ENCODE data around the gene TOE1.

TOE1 gene

GRCh38 chr1:45386219-45386618 is 46.2 kb downstream of the TOE1 start:
- TF ChIP-seq, protein P1, sequence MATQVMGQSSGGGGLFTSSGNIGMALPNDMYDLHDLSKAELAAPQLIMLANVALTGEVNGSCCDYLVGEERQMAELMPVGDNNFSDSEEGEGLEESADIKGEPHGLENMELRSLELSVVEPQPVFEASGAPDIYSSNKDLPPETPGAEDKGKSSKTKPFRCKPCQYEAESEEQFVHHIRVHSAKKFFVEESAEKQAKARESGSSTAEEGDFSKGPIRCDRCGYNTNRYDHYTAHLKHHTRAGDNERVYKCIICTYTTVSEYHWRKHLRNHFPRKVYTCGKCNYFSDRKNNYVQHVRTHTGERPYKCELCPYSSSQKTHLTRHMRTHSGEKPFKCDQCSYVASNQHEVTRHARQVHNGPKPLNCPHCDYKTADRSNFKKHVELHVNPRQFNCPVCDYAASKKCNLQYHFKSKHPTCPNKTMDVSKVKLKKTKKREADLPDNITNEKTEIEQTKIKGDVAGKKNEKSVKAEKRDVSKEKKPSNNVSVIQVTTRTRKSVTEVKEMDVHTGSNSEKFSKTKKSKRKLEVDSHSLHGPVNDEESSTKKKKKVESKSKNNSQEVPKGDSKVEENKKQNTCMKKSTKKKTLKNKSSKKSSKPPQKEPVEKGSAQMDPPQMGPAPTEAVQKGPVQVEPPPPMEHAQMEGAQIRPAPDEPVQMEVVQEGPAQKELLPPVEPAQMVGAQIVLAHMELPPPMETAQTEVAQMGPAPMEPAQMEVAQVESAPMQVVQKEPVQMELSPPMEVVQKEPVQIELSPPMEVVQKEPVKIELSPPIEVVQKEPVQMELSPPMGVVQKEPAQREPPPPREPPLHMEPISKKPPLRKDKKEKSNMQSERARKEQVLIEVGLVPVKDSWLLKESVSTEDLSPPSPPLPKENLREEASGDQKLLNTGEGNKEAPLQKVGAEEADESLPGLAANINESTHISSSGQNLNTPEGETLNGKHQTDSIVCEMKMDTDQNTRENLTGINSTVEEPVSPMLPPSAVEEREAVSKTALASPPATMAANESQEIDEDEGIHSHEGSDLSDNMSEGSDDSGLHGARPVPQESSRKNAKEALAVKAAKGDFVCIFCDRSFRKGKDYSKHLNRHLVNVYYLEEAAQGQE (IDR thresholded peaks at IDR 0.05; ENCODE audit: low read depth), result no peak
- no peak for TF ChIP-seq CEBPB (IDR thresholded peaks at IDR 0.05)
- no peak for TF ChIP-seq RAD21 (IDR thresholded peaks at IDR 0.05; ENCODE audit: low read depth)
- no peak for TF ChIP-seq TEAD4 (IDR thresholded peaks at IDR 0.05)
- TF ChIP-seq, protein P2, sequence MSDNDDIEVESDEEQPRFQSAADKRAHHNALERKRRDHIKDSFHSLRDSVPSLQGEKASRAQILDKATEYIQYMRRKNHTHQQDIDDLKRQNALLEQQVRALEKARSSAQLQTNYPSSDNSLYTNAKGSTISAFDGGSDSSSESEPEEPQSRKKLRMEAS (IDR thresholded peaks at IDR 0.05), result no peak
- TF ChIP-seq YY1 (IDR thresholded peaks at IDR 0.05; ENCODE audit: low read depth), result no peak
- no peak for TF ChIP-seq TAF1 (IDR thresholded peaks at IDR 0.05; ENCODE audit: low read depth)
- TF ChIP-seq CREB1 (IDR thresholded peaks at IDR 0.05; ENCODE audit: low read depth), result no peak
- TF ChIP-seq FOXM1 (IDR thresholded peaks at IDR 0.05; ENCODE audit: borderline replicate concordance, low read depth), result no peak
- no peak for TF ChIP-seq TCF12 (IDR thresholded peaks at IDR 0.05; ENCODE audit: low read depth)
- TF ChIP-seq EP300 (IDR thresholded peaks at IDR 0.05; ENCODE audit: borderline replicate concordance), result no peak
- TF ChIP-seq ZBTB7A (IDR thresholded peaks at IDR 0.05; ENCODE audit: low read depth), result no peak
- TF ChIP-seq EGR1 (IDR thresholded peaks at IDR 0.05), result no peak
- TF ChIP-seq NFIC (IDR thresholded peaks at IDR 0.05), result no peak
- no peak for TF ChIP-seq USF1 (IDR thresholded peaks at IDR 0.05)

Measured in Ishikawa (cell line).